Stimulated activated CD8-positive, alpha-beta memory T cell treated with anti-CD3 and anti-CD28 coated beads, Interleukin-7, amount 100 ng/mL, for 1 hour (primary cell): Measurements from ENCODE around the gene KSR2.

Experiments used
- DNase-seq, 2 donors: peaks; one replicate each; pipeline ENCODE4 v3.0.0-alpha.2; 2020; ENCODE audit warnings: low read depth in 2 of 2

KSR2 gene

DNA sequence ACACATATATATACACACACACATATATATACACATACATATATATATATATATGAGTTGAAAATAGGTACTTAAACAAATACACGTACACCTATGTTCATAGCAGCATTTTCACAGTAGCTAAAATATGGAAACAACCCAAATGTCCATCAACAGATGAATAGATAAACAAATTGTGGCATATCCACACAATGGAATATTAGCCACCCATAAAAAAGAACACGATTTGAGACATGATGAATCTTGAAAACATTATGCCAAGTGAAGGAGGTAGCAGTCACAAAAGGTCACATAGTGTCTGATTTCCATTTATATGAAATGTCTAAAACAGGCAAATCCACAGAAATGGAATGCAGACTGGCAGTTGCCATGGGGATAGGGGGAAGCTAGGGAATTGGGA lies 276.3 kb downstream of the KSR2 start:
- DNase-seq, result no peak

DNA sequence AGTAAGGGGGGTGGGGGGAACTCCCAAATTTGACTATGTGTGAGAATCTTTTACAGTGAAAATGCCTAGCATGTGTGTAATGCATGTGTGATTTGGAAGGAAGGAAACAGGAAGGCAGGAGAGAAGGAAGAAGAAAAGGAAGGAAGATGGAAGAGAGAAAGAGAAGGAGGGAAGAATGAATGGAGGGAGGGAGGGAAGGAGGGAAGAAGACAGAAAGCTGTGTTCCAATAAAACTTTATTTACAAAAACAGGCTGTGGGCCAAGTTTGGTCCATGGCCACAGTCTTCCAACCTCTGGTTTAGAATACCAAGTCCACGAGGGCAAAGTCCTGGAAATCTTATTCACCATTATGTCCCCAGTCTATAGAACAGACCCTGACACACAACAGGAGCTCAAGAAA lies 278.9 kb downstream of the KSR2 start:
- DNase-seq, result no peak

- no peak for DNase-seq
Measured at GRCh38 chr12:117688446-117688845, 280.3 kb downstream of the KSR2 start.

DNA sequence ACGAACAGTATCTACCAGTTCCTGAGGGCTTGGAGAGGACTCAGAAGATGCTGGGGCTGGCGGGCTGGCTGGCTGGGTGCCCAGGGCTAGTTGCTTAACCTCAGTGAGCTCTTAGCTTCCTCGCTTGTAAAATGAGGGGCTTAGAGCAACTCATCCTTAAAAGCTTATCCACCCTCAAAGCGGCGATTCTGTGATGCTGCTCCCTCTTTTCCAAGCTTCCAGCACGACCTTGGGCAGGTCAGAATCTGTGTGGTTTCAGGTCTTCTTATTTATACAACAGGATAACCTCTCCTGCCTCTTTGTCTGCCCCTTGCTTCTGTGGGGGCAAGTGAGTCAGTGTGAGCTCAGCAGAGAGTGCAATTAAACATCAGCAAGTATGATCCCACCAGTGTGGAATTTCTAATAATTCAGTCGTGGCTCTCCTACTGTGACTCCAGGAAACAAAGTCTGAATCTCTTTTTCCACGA lies 281.8 kb downstream of the KSR2 start:
- DNase-seq, result no peak

GRCh38 chr12:117686210-117686609 lies 282.6 kb downstream of the KSR2 start:
- DNase-seq, result no peak

GRCh38 chr12:117685110-117685926 lies 283.5 kb downstream of the KSR2 start:
- DNase-seq, result no peak

- DNase-seq, result no peak
Measured at GRCh38 chr12:117684471-117684870, 284.3 kb downstream of the KSR2 start.

GRCh38 chr12:117680312-117680711 lies 288.5 kb downstream of the KSR2 start:
- DNase-seq, result no peak

DNA sequence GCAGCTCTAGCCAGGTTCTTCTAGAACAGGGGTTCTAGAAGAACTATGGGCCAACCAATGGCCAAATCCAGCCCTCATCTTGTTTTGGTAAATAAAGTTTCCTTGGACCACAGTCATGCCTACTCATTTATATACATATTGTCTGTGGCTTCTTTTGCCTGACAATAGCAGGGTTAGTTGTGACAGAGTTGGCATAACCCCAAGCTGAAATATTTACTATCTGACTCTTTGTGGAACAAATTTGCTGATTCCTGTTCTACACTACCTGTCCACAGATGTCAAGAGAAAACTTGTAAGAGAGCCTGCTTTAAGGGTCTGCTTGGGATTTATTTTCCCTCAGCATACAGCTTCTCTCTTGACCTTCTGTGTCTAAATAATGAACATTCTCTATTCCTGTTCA lies 289.0 kb downstream of the KSR2 start:
- no peak for DNase-seq

DNA sequence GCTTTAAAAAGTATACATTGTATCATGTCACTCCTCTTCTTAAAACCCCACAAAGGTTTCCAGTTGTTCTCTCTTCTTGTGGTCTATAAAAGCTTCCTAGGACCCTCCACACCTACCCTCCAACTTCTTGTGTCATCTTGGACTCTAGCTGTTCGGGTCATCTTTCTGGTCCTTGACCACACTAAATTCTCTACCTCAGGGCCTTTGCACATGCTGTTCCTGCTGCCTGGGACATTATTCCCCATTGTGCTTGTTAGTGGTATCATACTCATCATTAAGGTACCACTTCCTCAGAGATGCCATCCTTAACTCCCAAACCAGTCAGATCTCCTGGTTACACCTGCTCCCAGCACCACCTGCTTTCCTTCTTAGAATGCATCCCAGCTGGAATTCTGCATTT lies 294.0 kb downstream of the KSR2 start:
- no peak for DNase-seq

DNA sequence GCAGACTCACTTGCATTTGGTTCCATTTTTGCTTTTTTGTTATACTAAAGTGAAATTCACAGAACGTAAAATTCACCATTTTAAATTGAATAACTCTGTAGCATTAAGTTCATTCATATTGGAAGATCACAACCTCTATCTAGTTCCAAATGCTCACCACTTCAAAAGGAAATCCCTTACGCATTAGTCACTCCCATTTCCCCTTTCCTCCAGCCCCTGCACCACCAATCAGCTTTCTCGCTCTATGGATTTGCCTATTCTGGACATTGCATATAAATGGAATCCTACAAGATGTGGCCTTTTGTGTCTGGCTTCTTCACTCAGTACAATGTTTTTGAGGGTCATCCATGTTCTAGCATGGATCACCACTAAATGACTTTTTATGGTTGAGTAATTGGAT lies 294.5 kb downstream of the KSR2 start:
- no peak for DNase-seq

GRCh38 chr12:117671734-117672133 lies 297.1 kb downstream of the KSR2 start:
- no peak for DNase-seq

GRCh38 chr12:117664169-117664568 lies 304.6 kb downstream of the KSR2 start:
- no peak for DNase-seq

DNA sequence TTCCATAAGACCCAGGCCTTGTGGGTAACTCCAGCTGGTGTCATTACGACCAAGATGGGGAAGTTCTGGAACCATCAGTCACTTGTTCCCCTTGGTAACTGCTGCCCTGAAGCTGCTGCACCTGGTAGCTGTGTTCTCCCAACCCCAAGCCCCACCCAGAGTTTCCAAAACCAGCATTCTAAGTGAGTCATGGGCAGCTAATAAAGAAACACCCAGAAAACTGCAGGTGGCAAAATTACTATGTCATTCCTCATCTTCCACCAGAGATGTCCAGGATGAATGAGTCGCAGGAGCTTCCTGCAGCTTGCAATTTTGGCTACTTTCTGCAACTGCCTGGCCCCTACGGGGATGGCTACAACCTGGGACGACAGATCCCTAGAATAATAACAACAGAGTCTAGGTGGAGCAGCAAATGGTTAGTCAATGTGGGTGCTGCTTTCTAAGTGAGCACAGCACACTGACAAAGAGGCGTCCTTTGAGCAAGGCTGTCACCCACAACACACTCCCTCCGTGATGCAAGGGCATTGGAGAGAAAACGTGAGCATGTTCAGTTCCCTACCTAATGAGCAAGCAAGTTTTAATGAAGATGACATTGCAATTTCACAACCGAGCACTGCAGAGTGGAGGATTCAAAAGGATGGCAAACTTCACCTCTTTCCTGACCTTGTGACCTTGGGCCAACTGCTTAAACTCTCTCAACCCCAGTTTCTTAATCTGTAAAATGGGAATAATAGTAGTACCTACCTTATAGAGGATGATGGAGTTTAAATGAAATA lies 306.0 kb downstream of the KSR2 start:
- no peak for DNase-seq

- no peak for DNase-seq
Measured at GRCh38 chr12:117662220-117662619, 306.6 kb downstream of the KSR2 start.

DNA sequence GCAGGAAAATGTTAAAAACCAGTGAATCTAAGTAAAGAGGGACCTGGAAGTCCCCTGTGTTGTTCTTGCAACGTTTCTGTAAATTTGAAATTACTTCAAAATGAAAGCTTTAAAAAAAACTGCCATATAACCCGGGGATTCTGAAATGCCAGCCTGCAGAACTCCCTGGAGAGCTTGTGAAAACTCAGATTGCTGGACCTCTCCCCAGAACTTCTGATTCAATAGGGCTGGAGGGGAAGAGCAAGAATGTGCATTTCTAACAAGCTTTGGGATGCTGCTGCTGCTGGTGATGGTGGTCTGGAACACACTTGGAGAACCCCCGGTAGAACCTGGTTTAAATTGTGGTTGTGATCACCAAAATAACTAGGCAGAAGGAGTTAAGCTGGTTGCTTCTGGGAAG lies 307.3 kb downstream of the KSR2 start:
- DNase-seq, result no peak

DNA sequence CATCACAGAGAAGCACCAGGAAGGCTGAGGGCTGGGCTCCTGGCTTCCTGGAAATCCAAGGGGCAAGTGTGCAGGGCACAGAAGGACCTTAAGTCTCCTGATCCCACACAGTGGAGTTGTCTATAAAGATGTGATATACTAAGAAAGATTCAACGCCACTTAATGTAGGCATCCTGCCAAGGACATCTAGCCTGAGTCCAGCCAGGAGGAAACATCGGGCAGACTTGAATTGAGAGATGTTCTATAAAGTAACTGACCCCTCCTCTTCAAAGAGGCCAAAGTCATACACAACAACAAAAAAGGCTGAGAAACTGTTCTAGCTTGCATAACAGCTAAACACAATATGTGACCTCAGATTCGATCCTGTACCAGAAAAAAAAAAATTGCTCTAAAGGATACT lies 307.9 kb downstream of the KSR2 start:
- DNase-seq, result no peak

- no peak for DNase-seq
Measured at GRCh38 chr12:117658226-117658625, 310.6 kb downstream of the KSR2 start.

GRCh38 chr12:117649796-117650195 lies 319.0 kb downstream of the KSR2 start:
- no peak for DNase-seq

DNA sequence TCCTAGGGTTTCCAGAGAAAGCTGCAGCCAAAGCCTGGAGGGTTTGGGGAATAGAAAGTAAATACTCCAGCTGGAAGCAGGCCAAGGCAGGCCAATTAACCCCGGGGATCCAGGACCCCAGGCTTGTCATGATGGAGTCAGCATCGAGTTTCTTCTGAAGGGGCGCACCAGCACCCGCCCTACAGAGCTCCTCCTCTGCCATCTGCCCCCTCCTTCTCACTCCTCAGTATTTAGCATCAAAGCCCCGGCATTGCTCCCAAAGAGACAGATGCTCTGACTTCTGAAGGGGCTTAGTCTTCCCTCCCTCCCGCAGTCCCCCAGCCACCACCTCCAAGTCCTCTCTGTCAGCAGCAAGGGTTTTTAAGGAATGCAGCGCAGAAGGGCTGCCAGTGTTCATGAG lies 322.3 kb downstream of the KSR2 start:
- DNase-seq, result no peak

- DNase-seq, result no peak
Measured at GRCh38 chr12:117645473-117645872, 323.3 kb downstream of the KSR2 start.

DNA sequence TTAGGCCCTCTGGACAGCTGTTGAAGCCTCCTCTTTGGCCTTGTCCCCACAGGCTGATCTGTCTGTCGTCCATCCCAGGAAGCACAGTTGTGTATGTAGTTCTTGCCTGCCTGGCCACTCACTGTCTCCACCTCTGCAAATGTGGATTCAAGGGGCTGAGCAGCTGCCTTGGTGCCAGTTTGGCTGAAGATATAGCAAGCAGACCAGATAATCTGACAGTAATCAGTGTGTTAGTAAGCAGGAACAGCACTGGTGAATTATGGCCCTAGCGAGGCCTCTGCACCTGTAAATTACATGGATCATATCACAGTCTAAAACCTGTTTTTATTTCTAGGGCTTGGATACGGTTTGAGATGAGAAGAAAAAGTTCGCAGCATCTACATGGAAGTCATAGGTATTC lies 324.8 kb downstream of the KSR2 start:
- no peak for DNase-seq

DNA sequence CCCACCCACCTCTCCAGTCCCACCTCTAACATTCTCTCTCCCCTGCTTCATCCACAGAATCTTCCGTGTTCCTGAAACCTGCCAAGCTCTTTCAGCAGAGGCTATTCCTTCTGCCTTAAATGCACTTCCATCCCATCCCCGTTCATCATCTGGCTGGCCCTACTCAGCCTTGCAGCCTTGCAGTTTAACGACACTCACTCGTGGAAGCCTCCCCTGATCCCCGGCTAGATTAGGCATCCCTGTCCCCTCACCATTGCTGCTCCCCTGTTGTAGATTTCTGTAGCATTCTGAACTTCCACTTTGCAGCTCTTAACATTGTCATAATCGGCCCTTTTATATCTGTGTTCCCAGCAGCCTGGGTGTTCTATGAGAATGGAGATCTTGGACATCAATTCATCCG lies 326.9 kb downstream of the KSR2 start:
- no peak for DNase-seq
